ENCODE measurements around the gene FCHSD2.

FCHSD2 gene

DNA sequence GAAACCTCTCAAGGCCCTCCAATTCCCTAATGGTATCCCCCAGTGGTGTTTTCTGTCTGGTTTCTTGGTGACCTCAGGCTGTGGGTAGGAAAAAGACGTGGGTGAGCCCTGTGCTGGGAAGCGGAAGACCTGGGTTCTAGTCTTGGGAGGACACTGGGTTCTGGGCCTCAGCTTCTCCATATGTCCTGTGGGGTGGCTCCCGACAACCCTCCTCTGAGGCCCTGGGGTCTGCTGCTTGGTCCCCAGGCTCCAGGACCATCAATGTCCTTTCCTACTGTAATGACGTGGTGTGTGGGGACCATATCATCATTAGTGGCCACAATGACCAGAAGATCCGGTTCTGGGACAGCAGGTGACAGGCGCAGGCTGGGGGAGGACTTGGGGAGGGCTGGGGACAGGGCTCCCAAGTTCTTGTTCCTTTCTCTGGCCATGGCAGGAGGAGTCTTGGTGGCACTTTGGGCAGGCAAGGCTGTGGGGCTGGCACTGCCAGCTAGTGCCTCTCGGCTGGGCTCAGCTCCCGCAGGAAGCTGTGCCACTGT lies 315.1 kb downstream of the FCHSD2 start:
- H3K9me3 ChIP-seq (ENCODE audit: insufficient read depth, low read length, severe bottlenecking): no peaks in the 10 kb centered on the region
- H3K9ac ChIP-seq (ENCODE audit: low read depth, low read length): no peak overlapping the region
- H3K4me1 ChIP-seq (ENCODE audit: insufficient read depth, low read length): 0 out of 2 replicates have a peak, but pooled peaks cover 3% of the 10 kb centered on the region
- H2AFZ ChIP-seq (ENCODE audit: low read depth, low read length): no peak overlapping the region
- TF ChIP-seq EZH2 (IDR thresholded peaks at IDR 0.05; ENCODE audit: borderline replicate concordance, low read depth, low read length, severe bottlenecking) (no peak), CTCF (IDR thresholded peaks at IDR 0.05; ENCODE audit: borderline replicate concordance, extremely low read depth, low read length, poor library complexity, severe bottlenecking) (no peak)
- H3K4me3 ChIP-seq (ENCODE audit: low read depth in 1 of 2, low read length in 2 of 2): no peak overlapping the region
- peaks cover 16% of the 10 kb centered on the region for H4K20me1 ChIP-seq (ENCODE audit: insufficient read depth, low read length)
- H3K27ac ChIP-seq (ENCODE audit: low read length): no peak overlapping the region
- no peaks in the 10 kb centered on the region for H3K27me3 ChIP-seq (ENCODE audit: insufficient read depth, low read length, poor library complexity)
- ATAC-seq (ENCODE audit: insufficient read depth, low read depth): no peak
- no peak for DNase-seq
- H3K79me2 ChIP-seq (ENCODE audit: insufficient read depth, low read length): no peaks in the 10 kb centered on the region
- H3K36me3 ChIP-seq (ENCODE audit: insufficient read depth, low read length): peaks cover 88% of the 10 kb centered on the region
- no peak overlapping the region for H3K4me2 ChIP-seq (ENCODE audit: insufficient read depth, low read length)

DNA sequence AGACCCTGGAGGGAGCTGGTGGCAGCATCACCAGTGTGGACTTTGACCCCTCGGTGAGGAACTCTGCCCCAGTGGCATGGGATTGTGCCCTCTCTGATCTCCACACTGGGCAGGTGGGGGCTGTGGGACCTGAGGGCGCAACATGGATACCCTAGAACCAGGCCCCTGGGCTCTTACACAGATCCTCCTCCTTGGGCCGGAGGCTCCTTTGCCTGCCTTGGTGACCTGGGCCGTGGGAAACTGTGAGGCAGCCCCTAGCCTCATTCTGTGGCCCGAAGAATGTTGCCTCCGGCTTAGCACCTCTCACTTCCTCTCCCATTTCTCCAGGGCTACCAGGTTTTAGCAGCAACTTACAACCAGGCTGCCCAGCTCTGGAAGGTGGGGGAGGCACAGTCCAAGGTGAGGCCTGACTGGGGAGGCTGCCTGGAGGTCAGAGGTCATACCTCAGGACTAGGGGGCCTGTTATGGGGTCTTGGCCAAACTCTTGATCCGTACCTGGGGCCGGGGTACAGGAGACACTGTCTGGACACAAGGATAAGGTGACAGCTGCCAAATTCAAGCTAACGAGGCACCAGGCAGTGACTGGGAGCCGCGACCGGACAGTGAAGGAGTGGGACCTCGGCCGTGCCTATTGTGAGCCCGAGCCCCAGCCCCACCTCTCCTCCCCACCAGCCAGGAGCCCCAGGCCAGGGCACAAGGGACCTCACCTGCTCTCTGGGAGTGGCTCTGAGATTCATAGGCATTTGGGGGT lies 315.8 kb downstream of the FCHSD2 start:
- H3K27ac ChIP-seq (ENCODE audit: low read length): no peak overlapping the region

DNA sequence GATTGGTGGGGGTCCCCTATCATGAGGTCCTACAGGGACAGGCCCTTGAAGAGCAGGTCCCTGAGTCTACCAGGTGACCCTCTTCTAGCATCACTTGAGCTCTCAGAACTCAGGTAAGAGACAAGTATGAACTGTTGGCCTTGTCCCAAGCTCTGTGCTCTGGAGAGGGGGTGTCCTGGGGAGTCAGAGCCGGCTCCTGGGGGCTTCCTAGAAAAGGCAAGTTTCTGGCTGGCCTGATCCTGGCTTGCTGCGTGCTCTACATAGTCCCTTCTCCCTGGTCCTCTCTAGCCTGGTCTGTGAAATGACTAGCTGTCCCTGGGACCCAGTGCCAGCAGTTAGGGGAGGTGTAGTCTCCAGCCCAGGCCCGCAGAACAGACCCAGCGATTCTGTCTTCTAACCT lies 316.5 kb downstream of the FCHSD2 start:
- Histone ChIP-seq H2AFZ (ENCODE audit: low read depth, low read length) (no peak overlapping the region), H3K27ac (ENCODE audit: low read length) (no peak overlapping the region), H3K9ac (ENCODE audit: low read depth, low read length) (no peak overlapping the region), H3K4me2 (ENCODE audit: insufficient read depth, low read length) (no peak overlapping the region), H3K4me1 (ENCODE audit: insufficient read depth, low read length) (no peaks in the 10 kb centered on the region), H3K79me2 (ENCODE audit: insufficient read depth, low read length) (no peaks in the 10 kb centered on the region), H3K4me3 (ENCODE audit: low read depth in 1 of 2, low read length in 2 of 2) (no peak overlapping the region), H3K36me3 (ENCODE audit: insufficient read depth, low read length) (peaks cover 93% of the 10 kb centered on the region), H3K9me3 (ENCODE audit: insufficient read depth, low read length, severe bottlenecking) (no peaks in the 10 kb centered on the region), H4K20me1 (ENCODE audit: insufficient read depth, low read length) (peaks cover 13% of the 10 kb centered on the region), H3K27me3 (ENCODE audit: insufficient read depth, low read length, poor library complexity) (no peaks in the 10 kb centered on the region)
- TF ChIP-seq EZH2 (IDR thresholded peaks at IDR 0.05; ENCODE audit: borderline replicate concordance, low read depth, low read length, severe bottlenecking): no peak
- no peak for TF ChIP-seq CTCF (IDR thresholded peaks at IDR 0.05; ENCODE audit: borderline replicate concordance, extremely low read depth, low read length, poor library complexity, severe bottlenecking)
- no peak for DNase-seq
- ATAC-seq (ENCODE audit: insufficient read depth, low read depth): no peak

More for the DNA sequence above, 315.8 kb downstream of the FCHSD2 start:
- no peak for DNase-seq
- Histone ChIP-seq H3K9ac (ENCODE audit: low read depth, low read length) (no peak overlapping the region), H3K4me2 (ENCODE audit: insufficient read depth, low read length) (no peak overlapping the region), H3K36me3 (ENCODE audit: insufficient read depth, low read length) (peaks cover 89% of the 10 kb centered on the region), H3K4me3 (ENCODE audit: low read depth in 1 of 2, low read length in 2 of 2) (no peak overlapping the region), H3K4me1 (ENCODE audit: insufficient read depth, low read length) (no peaks in the 10 kb centered on the region), H3K27me3 (ENCODE audit: insufficient read depth, low read length, poor library complexity) (no peaks in the 10 kb centered on the region), H3K9me3 (ENCODE audit: insufficient read depth, low read length, severe bottlenecking) (no peaks in the 10 kb centered on the region), H2AFZ (ENCODE audit: low read depth, low read length) (no peak overlapping the region), H4K20me1 (ENCODE audit: insufficient read depth, low read length) (peaks cover 13% of the 10 kb centered on the region), H3K79me2 (ENCODE audit: insufficient read depth, low read length) (no peaks in the 10 kb centered on the region)
- no peak for ATAC-seq (ENCODE audit: insufficient read depth, low read depth)
- TF ChIP-seq EZH2 (IDR thresholded peaks at IDR 0.05; ENCODE audit: borderline replicate concordance, low read depth, low read length, severe bottlenecking) (no peak), CTCF (IDR thresholded peaks at IDR 0.05; ENCODE audit: borderline replicate concordance, extremely low read depth, low read length, poor library complexity, severe bottlenecking) (no peak)

Data from DND-41 (cell line).